ENCODE results near the gene BASP1. TPM values are rescaled to one million over a fixed set of nuclear protein-coding genes. Genes with fewer than 3 reads are reported as not detected.
"Not testable (repeated sequence)": the region's sequence is repeated elsewhere in the genome, so short reads cannot be mapped to it uniquely, and the experiment has no call there.

The BASP1 gene
- total RNA-seq, 2 experiments from 2014 or later, result 0.40 to 0.94 TPM

GRCh38 chr5:17185773-17186172, 31.7 kb upstream of the BASP1 start:
- POLR2A ChIA-PET, result no interaction called here
- Mint-ChIP-seq H3K36me3 (no peaks in the 10 kb centered on the region), H3K9me3 (no peaks in the 10 kb centered on the region), H3K27me3 (no peaks in the 10 kb centered on the region), H3K27ac (no peak overlapping the region), H3K4me1 (no peaks in the 10 kb centered on the region), H3K4me3 (no peak overlapping the region)
- no peak for DNase-seq
- no peak for ATAC-seq (ENCODE audit: low read depth)

DNA sequence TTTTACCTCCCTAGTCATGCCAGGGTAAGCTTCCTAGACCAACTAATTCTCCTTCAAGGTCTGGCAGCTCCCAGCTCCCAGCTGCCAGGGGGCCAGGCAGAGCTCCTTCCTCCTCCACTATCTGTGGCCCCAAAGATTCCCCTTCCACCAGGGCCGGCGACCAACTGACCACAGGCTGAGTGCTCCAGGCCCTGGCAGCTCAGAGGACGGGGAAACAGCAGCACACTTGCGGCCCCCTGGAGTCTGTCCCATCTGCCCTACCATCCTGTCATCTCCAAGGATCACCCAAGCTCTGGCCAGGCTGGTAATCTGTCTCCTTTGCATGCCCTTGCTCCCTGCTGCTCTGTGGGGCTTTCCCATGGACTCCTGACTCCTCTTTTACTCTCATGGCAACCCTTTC, 31.2 kb upstream of the BASP1 start:
- POLR2A ChIA-PET, result no interaction called here

DNA sequence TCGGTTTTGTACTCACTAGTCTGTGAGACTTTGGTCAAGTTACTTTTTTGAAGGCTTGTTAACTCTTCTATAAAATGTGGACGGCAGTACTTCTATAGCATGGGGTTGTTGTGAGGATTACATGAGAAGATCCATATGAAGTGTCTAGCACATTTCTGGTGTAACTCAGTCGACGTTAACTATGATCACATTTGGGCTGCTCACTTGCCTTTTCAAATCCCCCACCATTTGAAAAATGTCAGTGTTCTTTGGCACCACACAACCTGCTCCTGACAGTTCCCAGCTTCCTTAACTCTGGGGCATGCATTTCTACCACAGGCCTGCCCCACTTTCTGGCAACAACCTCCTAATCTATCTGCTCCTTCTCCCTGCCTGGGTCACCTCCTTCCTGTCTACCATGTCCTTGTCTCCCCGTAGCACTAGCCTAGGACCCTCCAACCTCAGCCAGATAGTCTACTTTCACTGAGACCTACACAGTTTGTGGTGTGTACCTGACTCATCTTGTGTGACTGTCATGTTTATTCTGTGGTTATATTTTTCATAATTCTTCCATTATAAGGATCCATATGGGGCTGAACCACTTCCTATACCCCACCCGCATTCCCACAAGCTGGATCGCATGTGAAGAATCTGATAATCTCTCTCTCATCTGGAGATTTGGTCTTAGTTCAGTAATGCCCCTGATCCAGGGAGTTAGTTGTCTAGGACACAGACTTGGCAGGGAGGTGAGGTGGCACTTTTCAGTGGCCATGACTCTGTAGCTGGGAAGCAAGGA, 30.2 kb upstream of the BASP1 start:
- Mint-ChIP-seq H3K27me3 (no peaks in the 10 kb centered on the region), H3K27ac (no peak overlapping the region), H3K36me3 (no peaks in the 10 kb centered on the region), H3K9me3 (no peaks in the 10 kb centered on the region), H3K4me3 (no peak overlapping the region), H3K4me1 (no peaks in the 10 kb centered on the region)
- DNase-seq (no peak), ATAC-seq (ENCODE audit: low read depth) (no peak)
- POLR2A ChIA-PET, result no interaction called here

More for the DNA sequence above, 31.2 kb upstream of the BASP1 start:
- no peak overlapping the region for H3K4me3 Mint-ChIP-seq
- no peak for DNase-seq
- H3K4me1 Mint-ChIP-seq, result no peaks in the 10 kb centered on the region
- no peaks in the 10 kb centered on the region for H3K9me3 Mint-ChIP-seq
- no peak for ATAC-seq (ENCODE audit: low read depth)
- no peaks in the 10 kb centered on the region for H3K36me3 Mint-ChIP-seq
- no peak overlapping the region for H3K27ac Mint-ChIP-seq
- H3K27me3 Mint-ChIP-seq, result no peaks in the 10 kb centered on the region

DNA sequence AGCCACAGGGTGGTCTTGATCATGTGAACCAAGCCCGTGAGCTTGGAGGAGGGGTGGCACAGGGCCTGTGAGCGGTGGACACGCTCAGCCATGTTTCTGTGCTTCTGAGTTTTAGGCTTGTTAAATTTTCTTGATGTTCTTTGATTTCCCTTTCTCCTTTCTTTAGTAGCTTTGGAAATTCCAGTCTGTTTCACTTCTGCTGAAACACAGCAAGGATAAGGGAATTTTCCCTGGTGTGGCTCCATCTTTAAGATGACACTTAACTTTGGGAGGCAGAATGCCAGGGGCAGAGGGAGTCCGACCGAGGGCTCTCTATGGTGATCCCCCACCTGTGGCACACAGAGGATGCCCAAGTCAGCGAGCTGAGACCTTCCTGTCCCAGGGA, 29.7 kb upstream of the BASP1 start:
- Mint-ChIP-seq H3K27me3 (no peaks in the 10 kb centered on the region), H3K27ac (no peak overlapping the region), H3K36me3 (no peaks in the 10 kb centered on the region), H3K9me3 (no peaks in the 10 kb centered on the region), H3K4me1 (no peaks in the 10 kb centered on the region), H3K4me3 (no peak overlapping the region)
- POLR2A ChIA-PET, result no interaction called here
- no peak for ATAC-seq (ENCODE audit: low read depth)
- no peak for DNase-seq

DNA sequence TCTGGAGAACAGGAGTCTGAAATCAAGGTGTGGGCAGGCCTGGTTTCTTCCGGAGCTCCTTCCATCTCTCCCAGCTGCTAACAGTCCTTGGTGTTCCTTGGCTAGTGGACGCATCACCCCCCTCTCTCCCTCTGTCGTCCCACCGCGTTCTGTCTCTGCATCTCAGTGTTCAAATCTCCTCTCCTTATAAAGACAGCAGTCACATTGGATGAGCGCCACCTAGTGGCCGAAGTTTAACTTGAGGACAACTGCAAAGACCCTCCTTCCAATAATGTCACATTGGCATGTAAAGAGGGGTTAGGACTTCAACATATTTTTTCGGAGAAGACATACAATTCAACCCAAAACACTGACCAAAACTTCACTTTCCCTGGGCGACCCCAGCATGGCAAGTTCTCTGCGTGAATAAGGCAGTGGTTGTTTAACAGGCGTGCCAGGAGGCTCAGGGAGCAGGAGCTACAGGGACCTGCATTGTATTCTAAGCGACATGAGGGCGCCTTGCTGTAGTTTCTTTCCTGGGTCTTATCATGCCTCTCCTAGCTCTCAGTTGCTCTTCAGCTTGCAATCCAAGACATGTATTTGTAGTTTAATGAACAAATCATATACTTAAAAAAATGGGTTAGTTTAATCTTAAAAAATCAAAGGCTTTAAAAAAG, 27.9 kb upstream of the BASP1 start:
- DNase-seq (peak; percentile 50), ATAC-seq (ENCODE audit: low read depth) (peak; percentile 36)
- POLR2A ChIA-PET, result interaction anchor here (0.5 to 0.7 kb wide), 2 partner anchors 253 to 373 kb away, joined by 3 to 4 read pairs; partner anchors contain the start of gene MYO10
- no peaks in the 10 kb centered on the region for H3K27me3 Mint-ChIP-seq
- H3K36me3 Mint-ChIP-seq, result no peaks in the 10 kb centered on the region
- no peak overlapping the region for H3K27ac Mint-ChIP-seq
- no peaks in the 10 kb centered on the region for H3K4me1 Mint-ChIP-seq
- no peaks in the 10 kb centered on the region for H3K9me3 Mint-ChIP-seq
- H3K4me3 Mint-ChIP-seq, result no peak overlapping the region

GRCh38 chr5:17190242-17190778, 27.1 kb upstream of the BASP1 start:
- ATAC-seq (ENCODE audit: low read depth) (no peak), DNase-seq (no peak)
- Mint-ChIP-seq H3K4me3 (no peak overlapping the region), H3K9me3 (no peaks in the 10 kb centered on the region), H3K27me3 (no peaks in the 10 kb centered on the region), H3K27ac (no peak overlapping the region), H3K4me1 (no peaks in the 10 kb centered on the region), H3K36me3 (no peaks in the 10 kb centered on the region)
- POLR2A ChIA-PET, result interaction anchor here (0.5 kb wide), 1 partner anchor 374 kb away, joined by 4 read pairs; no protein-coding TSS in a partner anchor

DNA sequence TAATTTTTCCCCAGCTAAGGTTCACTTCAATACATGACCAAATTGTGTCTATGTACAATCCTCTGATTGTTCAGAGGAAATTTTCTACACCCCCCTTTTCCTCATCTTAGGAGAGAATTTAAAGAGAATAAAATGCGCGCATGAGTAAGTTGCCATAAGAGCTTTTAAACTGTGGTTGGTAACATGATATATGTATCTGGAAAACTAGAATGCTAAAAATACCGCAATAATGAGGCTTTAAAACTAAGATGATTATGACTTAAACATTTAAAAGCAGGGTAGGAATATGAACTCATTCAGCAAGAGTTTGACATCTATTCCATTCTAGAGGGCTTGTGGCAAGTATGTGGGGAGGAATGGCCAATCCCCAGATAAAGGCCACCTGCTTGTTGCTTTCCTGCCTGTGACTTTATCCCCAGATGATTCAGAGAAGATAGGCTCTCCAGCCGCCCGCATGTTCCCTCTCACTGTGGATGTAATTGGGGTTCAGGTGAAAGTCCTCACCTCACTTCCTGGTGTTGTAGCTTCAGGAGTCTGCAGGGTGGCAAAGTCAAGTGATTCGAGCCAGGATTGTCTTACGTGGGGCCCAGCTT, 26.5 kb upstream of the BASP1 start:
- H3K4me1 Mint-ChIP-seq, result no peaks in the 10 kb centered on the region
- DNase-seq (no peak), ATAC-seq (ENCODE audit: low read depth) (no peak)
- no peak overlapping the region for H3K4me3 Mint-ChIP-seq
- H3K27me3 Mint-ChIP-seq, result no peaks in the 10 kb centered on the region
- POLR2A ChIA-PET, result no interaction called here
- H3K9me3 Mint-ChIP-seq, result no peaks in the 10 kb centered on the region
- no peak overlapping the region for H3K27ac Mint-ChIP-seq
- no peaks in the 10 kb centered on the region for H3K36me3 Mint-ChIP-seq

DNA sequence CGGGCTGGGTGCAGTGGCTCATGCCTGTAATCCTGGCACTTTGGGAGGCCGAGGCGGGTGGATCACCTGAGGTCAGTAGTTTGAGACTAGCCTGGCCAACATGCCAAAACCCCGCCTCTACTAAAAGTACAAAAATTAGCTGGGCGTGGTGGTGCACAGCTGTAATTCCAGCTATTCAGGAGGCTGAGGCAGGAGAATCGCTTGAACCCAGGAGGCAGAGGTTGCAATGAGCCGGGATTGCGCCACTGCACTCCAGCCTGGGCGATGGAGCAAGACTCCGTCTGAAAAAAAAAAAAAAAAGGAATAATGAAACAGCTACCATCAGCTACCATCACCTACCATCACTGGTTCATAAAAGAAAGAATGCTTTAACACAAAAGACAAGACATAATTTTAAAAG, 25.9 kb upstream of the BASP1 start:
- H3K9me3 Mint-ChIP-seq, H3K36me3 Mint-ChIP-seq, POLR2A ChIA-PET: not testable (repeated sequence)

GRCh38 chr5:17192191-17192590, 25.2 kb upstream of the BASP1 start:
- no peaks in the 10 kb centered on the region for H3K27me3 Mint-ChIP-seq
- H3K4me1 Mint-ChIP-seq, result no peaks in the 10 kb centered on the region
- POLR2A ChIA-PET, result no interaction called here
- no peaks in the 10 kb centered on the region for H3K36me3 Mint-ChIP-seq
- ATAC-seq (ENCODE audit: low read depth) (no peak), DNase-seq (no peak)
- no peaks in the 10 kb centered on the region for H3K9me3 Mint-ChIP-seq
- H3K4me3 Mint-ChIP-seq, result no peak overlapping the region
- no peak overlapping the region for H3K27ac Mint-ChIP-seq

More for the DNA sequence above, 25.9 kb upstream of the BASP1 start:
- H3K4me1 Mint-ChIP-seq; DNase-seq; H3K27ac Mint-ChIP-seq; H3K4me3 Mint-ChIP-seq; ATAC-seq (ENCODE audit: low read depth); H3K27me3 Mint-ChIP-seq: not testable (repeated sequence)

GRCh38 chr5:17196024-17196423, 21.4 kb upstream of the BASP1 start:
- POLR2A ChIA-PET, result no interaction called here
- H3K27me3 Mint-ChIP-seq, result no peaks in the 10 kb centered on the region
- no peaks in the 10 kb centered on the region for H3K9me3 Mint-ChIP-seq
- no peaks in the 10 kb centered on the region for H3K4me1 Mint-ChIP-seq
- H3K27ac Mint-ChIP-seq, result no peak overlapping the region
- H3K4me3 Mint-ChIP-seq, result no peak overlapping the region
- ATAC-seq (ENCODE audit: low read depth), result no peak
- no peaks in the 10 kb centered on the region for H3K36me3 Mint-ChIP-seq
- no peak for DNase-seq

- H3K4me1 Mint-ChIP-seq, result no peaks in the 10 kb centered on the region
- no peaks in the 10 kb centered on the region for H3K9me3 Mint-ChIP-seq
- H3K27me3 Mint-ChIP-seq, result no peaks in the 10 kb centered on the region
- DNase-seq, result no peak
- H3K36me3 Mint-ChIP-seq, result no peaks in the 10 kb centered on the region
- ATAC-seq (ENCODE audit: low read depth), result no peak
- no peak overlapping the region for H3K4me3 Mint-ChIP-seq
- POLR2A ChIA-PET, result no interaction called here
- no peak overlapping the region for H3K27ac Mint-ChIP-seq
Observed at GRCh38 chr5:17196697-17197096, 20.7 kb upstream of the BASP1 start.

GRCh38 chr5:17203329-17204132, 13.9 kb upstream of the BASP1 start:
- POLR2A ChIA-PET, result no interaction called here
- Mint-ChIP-seq H3K4me1 (no peaks in the 10 kb centered on the region), H3K27ac (no peak overlapping the region), H3K27me3 (no peaks in the 10 kb centered on the region), H3K36me3 (no peaks in the 10 kb centered on the region), H3K9me3 (no peaks in the 10 kb centered on the region), H3K4me3 (no peak overlapping the region)
- ATAC-seq (ENCODE audit: low read depth) (peak; percentile 45), DNase-seq (no peak)

DNA sequence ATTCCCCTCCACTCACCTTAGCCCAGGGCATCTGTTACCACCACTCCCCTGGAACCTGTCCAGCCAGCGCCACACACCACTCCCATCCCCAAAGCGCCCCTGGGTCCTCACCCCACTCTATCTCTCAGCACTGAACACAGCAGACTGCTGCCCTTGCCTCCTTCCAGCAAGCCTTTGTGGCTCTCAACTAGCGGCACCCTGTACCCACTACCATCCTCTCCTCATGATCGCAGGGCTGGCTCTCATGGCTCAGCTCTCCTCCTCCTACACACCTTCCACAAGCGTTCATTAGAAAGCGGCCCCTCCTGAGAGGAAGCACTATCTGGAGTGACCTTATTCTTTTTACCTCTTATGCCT, 13.3 kb upstream of the BASP1 start:
- H3K27ac Mint-ChIP-seq, result no peak overlapping the region
- DNase-seq (no peak), ATAC-seq (ENCODE audit: low read depth) (no peak)
- no peaks in the 10 kb centered on the region for H3K27me3 Mint-ChIP-seq
- no peaks in the 10 kb centered on the region for H3K9me3 Mint-ChIP-seq
- POLR2A ChIA-PET, result no interaction called here
- no peak overlapping the region for H3K4me3 Mint-ChIP-seq
- H3K36me3 Mint-ChIP-seq, result no peaks in the 10 kb centered on the region
- no peaks in the 10 kb centered on the region for H3K4me1 Mint-ChIP-seq

All from activated naive CD8-positive, alpha-beta T cell treated with anti-CD3 and anti-CD28 coated beads, Interleukin-2, amount 10 ng/mL, durations not matched to agents 7 days and 5 days (primary cell).